Activated CD8-positive, alpha-beta memory T cell treated with anti-CD3 and anti-CD28 coated beads for 48 hours (primary cell): ENCODE measurements around the gene SF3B2.
A peak's percentile ranks its signal among the peaks of the same experiment; 100 is the strongest.

ENCODE experiments used
- DNase-seq, 3 experiments: peaks; one replicate each; pipeline ENCODE4 v3.0.0-alpha.2; 2020; ENCODE audit warnings: low read depth in 2 of 3, low spot score in 2 of 3

SF3B2 gene

DNA sequence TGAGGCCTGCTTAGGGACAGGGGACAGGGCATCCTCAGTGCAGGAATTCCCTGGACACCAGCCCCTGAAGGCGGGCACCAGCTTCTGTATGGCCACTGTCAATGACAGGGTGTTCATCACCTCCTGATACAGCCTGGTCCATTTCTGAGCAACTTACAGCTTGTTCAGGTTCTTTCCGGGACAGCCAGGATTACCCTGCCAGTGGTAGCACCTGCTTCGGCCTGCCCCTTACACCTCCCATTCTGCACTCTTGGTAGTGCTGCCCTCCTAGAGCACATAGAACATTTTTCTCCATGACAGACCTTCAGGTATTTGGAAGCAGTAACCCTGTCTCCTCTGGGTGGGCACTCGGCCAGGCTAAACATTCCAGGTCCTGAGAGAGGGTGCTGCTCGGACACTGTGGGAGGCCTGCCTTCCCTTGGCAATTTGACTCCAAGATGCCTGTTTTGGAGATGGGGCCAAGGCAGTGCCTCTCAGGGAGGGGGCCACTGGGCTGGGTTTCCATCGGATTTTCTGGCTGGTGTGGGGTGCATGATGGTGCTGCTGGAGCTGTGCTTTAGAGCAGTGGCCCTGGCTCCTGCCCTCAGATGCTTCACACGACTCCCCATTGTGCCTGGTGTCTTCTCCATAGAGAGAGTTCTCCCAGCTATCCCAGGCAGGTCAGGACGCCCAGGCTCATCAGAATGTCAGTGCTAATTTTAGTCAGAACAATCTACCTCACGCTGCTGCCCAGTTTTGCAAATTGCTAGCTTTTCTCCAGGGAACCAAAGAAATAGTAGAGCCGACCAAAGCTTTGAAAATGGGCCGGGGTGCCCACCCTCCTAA lies 4.4 kb upstream of the SF3B2 start:
- no peak for DNase-seq

- DNase-seq = no peak
Observed at GRCh38 chr11:66048547-66049323, 3.4 kb upstream of the SF3B2 start, which contains the start of gene GAL3ST3. GAL3ST3 (minus strand) TSS chr11:66049161; CDS start chr11:66045415, 3,746 bp downstream.

DNA sequence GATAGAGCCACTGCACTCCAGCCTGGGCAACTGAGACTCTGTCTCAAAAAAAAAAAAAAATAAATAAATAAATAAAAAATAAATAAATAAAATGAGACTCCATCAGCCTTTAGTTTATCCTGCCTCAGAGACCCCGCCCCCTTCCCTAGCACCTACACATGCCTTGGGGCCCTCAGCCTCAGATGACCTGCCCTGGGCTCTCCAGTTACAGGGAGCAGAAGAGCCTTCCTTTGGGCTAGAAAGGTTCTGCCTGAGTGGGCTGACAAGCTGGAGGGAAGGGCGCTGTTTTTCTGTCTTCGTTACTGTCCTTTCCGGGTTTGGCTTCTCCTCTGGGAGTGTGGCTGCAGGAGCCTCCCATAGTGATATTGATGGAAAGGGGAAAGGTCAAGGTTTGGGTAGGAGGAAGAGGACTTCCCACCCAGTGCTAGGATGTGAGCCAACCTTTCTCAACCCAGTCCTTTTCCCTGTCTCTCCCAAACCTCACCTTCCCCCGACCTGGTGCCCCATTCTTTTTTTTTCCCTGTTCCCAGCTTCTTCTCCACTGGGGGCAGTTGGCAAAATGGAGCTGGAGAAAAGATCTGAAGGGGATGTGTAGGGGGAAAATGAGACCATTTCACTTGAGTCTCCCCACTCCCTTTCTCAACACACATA lies 1.5 kb upstream of the SF3B2 start:
- DNase-seq = no peak

GRCh38 chr11:66051371-66051765 lies 796 bp upstream of the SF3B2 start:
- no peak for DNase-seq

GRCh38 chr11:66052664-66052982 lies 459 bp downstream of the SF3B2 start:
- DNase-seq = no peak

DNA sequence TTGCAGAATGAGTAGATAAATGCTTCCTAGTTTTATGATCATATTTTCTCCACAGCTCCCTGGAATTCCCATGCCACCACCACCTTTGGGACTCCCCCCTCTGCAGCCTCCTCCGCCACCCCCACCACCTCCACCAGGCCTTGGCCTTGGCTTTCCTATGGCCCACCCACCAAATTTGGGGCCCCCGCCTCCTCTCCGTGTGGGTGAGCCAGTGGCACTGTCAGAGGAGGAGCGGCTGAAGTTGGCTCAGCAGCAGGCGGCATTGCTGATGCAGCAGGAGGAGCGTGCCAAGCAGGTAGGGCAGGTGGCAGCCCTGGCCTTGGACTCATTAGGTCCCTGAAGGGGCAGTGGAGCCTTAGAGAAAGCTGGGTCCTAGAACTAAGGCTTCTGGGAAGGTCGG lies 2.9 kb downstream of the SF3B2 start:
- DNase-seq = no peak

- DNase-seq = no peak
Observed at GRCh38 chr11:66056501-66056900, 4.3 kb downstream of the SF3B2 start.

GRCh38 chr11:66059966-66060680 lies 8.0 kb downstream of the SF3B2 start:
- no peak for DNase-seq

- DNase-seq = no peak
Observed at GRCh38 chr11:66061268-66061667, 9.1 kb downstream of the SF3B2 start.

DNA sequence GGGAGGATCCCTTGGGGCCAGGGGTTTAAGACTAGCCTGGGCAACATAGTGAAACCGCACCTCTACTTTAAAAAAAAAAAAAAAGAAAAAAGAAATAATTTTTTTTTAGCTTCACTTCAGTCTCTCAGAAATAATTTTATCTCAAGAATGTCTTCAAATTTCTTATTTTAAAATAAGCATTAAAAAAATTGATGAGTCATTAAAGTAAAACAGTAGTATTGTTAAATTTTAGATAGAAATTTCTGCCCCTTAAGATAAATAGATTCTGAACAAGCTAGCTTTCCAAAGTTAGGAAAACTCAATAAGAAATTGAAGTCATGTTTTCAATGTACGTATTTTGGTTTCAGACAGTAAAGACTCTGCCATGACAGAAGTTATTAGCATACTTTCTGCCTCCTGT lies 10.2 kb downstream of the SF3B2 start:
- no peak for DNase-seq

DNA sequence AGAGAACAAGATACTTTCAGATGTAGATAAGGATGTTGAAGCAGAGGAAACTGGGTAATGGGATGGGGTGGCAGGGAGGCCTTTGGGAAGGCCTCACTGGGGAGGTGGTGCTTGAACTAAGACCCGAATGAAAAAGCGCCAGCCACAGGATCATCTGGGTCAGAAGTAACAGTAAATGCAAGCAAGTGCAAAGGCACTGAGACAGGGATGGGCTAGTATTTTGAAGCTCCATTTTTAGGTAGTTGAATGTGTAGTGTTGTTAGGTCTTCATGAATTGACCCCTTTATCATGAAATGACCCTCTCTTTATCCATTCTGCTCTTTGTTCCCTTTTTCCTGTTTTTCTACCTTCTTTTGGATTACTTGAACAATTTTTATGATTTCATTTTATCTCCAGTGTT lies 11.7 kb downstream of the SF3B2 start:
- DNase-seq = no peak

GRCh38 chr11:66064571-66064970 lies 12.4 kb downstream of the SF3B2 start:
- no peak for DNase-seq

GRCh38 chr11:66066751-66067150 lies 14.6 kb downstream of the SF3B2 start:
- DNase-seq = no peak

DNA sequence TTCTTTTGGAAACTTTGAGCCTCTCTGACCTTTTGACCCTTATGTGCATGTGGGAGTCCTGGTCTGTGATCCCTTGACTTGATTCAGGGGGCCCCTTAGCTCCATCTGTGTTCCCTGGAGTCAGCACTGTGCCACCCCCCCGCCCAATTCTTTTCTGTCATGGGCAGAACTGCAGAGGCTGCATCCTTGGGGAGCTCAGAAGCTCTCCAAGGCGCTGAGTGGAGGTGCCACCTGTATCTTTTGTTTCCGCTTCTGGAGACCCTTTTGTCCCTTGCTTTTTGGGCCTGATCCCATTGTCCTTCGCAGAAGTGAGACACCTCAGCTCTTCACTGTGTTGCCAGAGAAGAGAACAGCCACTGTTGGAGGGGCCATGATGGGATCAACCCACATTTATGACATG lies 15.5 kb downstream of the SF3B2 start:
- DNase-seq = no peak

GRCh38 chr11:66068154-66068821 lies 16.1 kb downstream of the SF3B2 start:
- peak; percentile 42 to 64 (median 63) for DNase-seq

GRCh38 chr11:66068923-66069714 lies 17.0 kb downstream of the SF3B2 start:
- no peak for DNase-seq

DNA sequence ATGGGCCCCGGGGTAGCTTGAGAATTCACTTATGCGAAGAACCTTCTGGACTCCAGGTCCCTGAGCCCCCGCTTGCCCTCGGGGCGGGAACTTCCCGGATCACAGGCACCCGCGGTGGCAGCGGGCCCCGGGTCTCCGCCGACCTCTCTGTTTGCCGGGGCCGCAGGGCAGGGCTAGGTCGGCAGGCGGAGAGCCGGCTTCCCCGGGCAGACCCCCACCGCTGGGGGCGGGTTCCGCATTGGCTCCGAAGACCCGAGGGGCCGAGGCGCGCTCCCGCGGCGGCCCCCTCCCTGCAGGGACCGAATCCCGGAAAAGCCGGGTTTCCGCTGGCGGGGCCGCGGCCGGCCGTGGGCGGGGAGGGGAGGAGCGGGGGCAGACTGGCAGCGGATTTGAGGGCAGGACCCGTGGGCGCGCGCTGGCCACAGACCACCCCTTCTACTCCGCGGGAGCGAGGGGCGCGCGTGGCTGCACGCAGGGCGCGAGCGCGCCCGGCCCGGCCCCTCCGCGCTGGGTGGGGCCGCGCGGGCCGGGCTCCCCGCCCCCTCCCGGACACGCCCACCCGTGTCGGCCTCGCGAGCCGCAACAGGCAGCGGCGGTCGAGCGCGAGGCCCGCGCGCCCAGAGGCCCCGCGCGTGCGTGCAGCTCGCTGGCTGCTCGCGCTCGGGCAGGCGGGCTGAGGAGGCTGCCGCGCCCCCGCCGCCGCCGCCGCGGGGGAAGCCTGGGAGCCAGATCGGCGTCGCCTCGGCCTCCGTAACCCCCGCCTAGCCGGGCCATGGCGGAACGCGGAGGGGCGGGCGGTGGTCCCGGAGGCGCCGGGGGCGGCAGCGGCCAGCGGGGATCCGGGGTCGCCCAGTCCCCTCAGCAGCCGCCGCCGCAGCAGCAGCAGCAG lies 17.8 kb downstream of the SF3B2 start, which contains the start of gene PACS1:
PACS1 (plus strand) TSS at position 558 of the 889 bp plus-strand sequence; CDS start at position 773, 215 bp downstream.
- peak; percentile 34 to 76 (median 71) for DNase-seq

GRCh38 chr11:66070604-66071380 lies 18.6 kb downstream of the SF3B2 start:
- no peak for DNase-seq
